ENCODE data around the gene NCOA3.
"Not testable (repeated sequence)": the region's sequence is repeated elsewhere in the genome, so short reads cannot be mapped to it uniquely, and the experiment has no call there.

Gene NCOA3

DNA sequence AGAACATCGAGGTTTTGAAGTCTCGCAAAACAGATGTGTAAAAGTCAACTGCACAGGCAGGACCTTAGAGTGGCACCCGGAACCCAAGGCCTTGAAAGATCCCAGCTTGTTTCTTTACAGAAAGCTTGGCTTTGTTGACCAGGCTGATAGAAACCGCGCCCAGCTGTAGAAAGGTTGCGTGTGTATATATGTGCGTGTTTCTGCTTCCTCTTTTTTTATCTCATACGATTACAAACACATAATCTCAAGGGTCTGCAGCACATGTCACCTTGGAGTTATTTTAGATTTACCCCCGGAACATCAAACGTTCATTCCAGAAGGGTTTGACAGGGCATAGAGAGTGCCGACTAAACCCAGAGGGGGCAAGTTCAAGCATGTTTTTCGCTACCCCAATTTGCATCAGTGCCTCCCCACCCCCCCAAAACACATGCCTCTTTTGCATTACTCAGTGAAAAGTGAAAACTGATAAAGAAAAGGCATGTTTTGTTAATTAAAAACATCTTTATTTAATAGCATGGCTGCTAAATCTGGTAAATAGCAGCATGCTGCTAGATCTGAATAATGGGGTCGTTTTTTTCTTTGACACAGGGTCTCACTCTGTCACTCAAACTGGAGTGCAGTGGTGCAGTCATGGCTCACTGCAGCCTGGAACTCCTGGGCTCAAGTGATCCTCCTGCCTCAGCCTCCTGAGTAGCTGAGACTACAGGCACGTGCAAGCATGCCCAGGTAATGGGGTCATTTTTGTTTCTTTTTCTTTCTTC is 33.2 kb upstream of the NCOA3 start:
- no peak for DNase-seq

DNA sequence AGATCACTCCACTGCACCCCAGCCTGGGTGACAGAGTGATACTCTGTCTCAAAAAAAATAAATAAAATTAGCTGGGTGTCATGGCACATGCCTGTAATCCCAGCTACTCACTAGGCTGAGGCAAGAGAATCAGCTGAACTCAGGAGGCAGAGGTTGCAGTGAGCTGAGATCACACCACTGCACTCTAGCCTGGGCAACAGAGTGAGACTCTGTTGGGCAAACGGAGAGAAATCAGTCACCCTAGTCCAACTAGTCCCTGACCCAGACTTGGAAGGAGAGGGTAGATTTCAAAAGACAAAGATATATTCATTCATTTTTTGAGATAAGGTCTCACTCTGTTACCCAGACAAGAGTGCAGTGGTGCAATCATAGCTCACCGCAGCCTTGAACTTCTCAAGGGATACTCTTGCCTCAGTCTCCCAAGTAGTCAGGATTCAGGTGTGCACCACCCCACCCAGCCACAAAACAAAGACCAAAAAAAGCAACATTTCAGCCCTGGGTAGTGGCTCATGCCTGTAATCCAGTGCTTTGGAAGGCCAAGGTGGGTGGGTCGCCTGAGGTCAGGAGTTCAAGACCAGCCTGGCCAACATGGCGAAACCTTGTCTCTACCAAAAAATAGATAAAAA is 26.2 kb upstream of the NCOA3 start:
- DNase-seq: no peak

DNA sequence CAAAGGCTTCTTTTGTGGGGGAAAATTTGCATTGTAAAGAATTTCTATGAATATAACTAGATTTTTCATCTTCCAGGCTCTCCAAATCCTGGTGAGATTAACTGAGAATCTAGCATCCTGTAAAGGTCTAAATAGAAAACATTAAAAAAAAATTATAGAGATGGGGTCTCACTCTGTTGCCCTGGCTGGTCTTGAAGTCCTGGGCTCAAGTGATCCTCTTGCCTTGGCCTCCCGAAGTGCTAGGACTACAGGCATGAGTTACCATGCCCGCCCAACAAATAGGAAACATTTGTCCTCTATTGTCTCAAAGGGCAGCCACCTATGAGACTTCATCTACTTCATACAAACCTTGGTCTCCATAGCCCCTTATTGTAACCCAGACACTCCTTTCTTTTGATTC is 25.2 kb upstream of the NCOA3 start:
- no peak for DNase-seq

DNA sequence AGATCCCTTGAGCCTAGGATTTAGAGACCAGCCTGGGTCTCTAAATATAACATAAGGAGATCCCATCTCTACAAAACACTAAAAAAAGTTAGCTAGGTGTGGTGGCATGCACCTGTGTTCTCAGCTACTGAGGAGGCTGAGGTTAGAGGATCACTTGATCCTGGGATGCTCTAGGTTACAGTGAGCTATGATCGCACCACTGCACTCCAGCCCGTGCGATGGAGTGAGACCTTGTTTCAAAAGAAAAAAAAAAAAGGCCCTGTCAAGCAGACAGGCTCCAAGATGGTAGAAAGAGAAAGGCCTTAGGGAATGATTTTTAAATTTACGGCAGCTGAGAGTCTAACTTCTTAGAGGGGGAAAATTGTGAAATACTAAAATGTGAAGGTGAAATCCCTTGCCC is 22.6 kb upstream of the NCOA3 start:
- DNase-seq: no peak

DNA sequence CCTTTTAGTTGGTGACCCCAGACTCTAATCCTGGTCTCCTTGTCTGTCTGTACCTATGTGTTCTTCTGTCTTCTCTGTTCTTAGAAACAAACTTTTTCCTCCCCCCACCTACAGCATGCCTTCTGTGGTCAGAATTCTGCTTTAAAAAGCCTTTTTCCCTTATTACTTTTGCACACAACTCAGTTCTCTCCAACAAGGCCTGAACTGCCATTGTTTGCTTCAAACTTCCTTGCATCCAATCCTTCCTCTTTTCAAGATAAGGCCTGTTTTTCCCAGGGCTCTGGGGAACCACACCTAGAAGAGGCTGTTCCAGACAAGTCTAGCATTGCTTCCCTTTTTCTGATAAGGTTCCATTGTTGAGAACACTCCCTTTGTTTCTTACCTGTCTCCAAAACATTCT is 22.2 kb upstream of the NCOA3 start:
- no peak for DNase-seq

DNA sequence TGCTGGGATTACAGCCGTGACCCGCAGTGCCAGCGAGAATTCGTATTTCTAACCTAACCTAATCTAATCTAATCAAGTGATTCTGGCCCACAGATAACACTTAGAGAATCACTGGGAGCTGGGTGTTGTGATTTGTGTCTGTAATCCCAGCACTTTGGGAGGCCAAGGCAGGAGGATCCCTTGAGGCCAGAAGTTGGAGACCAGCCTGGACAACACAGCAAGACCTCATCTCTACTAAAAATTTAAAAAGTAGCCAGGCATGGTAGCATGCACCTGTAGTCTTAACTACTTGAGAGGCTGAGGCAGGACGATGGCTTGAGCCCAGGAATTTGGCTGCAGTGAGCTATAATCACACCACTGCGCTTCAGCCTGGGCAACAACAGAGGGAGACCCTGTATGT is 21.4 kb upstream of the NCOA3 start:
- DNase-seq: no peak

DNA sequence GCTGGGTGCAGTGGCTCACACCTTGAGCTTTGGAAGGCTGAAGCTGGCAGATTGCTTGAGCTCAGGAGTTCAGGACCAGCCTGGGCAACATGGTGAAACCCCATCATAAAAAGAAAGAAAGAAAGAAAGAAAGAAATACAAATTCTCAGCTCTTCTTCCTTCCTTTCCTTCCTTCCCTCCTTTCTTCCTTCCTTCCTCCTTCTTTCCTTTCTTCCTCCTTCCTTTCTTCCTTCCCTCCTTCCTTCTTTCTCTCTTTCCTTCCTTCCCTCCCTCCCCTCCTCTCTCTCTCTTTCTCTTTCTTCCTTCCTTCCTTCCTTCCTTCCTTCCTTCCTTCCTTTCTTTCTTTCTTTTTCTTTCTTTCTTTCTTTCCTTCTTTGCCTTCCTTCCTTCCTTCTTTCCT is 21.0 kb upstream of the NCOA3 start:
- no peak for DNase-seq

DNA sequence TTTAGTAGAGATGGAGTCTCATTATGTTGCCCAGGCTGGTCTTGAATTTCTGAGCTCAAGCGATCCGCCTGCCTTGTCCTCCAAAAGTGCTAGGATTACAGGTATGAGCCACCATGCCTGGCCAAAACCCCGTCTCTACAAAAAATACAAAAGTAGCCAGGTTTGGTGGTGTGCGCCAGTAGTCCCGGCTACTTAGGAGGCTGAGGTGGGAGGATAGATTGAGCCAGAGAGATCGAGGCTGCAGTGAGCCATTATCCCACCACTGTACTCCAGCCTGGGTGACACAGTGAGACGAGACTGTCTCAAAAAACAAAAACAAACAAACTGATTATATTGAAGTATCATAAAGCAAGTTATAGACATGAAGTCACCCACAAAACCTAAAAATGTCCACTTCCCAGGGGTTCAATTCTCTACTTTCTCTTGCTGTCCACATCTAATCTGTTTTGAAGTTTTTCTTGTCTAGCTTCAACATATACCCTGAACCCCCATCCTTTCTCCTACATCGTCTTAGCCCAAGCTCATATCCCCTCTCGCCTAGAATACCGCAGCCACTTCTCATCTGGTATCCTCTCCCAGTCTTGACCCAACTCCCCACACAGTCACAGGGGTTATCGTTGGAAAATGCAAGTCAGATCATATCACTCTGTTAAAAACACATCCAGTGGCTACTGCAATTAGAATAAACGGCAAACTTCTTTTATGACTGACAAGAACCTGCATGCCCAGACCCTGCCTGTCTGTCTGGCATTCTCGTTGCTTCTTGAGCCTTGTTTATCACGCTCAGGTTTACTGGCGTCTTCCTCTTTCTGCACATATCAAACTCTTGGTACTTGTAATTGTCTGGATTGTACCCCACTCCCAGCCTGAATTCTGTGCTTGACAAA is 20.1 kb upstream of the NCOA3 start:
- no peak for DNase-seq

DNA sequence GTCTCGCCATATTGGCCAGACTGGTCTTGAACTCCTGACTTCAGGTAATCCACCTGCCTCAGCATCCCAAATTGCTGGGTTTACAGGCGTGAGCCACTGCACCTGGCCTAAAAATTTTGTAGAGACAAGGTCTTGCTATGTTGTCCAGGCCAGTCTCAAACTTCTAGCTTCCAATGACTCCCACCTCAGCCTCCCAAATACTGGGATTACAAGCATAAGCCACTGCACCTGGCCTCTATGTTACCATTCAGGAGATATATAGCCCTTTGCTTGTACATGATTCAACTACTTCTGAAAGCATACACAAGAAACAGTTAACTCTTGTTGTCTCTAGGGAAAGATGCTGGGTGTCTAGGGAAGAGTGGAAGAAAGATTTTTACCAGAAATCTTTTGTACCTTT is 19.0 kb upstream of the NCOA3 start:
- DNase-seq: no peak

DNA sequence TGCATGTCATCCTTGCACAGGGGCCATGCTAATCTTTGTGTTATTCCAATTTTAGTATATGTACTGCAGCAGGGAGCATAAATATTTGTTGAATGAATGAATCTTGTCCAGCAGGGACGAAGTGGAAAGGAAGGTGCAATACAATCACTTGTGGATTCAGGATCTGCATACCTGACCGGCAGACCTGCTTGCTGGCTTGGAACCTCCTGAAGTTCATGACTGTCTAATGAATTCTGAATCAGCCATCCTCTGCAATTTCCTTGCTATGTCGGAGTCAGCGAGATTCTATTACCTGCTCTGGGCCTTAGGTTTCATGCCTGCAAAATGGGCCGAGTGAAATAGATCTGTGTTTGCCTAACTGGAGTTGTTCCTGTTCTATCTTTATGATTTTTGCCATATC is 17.4 kb upstream of the NCOA3 start:
- DNase-seq: no peak

DNA sequence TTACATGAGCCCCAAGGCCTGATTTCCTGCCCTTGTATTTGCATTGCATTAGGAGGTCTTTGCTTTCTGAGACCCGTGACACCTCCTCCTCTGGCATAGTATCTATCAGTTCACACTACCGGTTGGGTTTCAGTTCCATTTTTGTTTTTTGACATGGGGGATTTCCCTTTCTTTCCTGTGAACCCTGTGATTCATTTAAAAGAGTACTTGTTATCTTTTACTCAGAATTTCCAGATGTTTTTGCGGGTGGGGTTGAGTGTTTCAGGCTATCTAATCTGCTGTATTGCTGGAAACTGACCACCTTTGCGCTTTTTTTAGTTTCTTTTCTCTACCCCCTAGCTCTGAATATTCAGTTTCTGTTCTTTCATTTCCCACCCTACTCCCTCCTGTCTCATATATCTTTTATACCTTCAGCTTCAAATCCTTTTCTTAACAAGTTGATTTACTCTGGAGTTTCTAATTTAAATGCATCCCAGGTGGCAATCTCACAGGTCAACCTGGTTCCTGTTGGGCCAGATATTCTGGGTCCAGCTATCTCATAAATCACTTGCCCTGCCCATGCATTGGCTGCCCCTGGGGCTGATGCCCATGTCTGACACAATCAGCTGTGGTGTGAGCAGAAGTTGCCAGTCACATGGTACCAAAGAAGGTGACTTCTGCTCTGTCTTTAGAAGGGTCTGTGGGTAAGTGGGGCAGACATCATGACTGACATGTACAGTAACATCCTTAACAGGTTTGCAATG is 14.3 kb upstream of the NCOA3 start:
- DNase-seq: peak; percentile 7

DNA sequence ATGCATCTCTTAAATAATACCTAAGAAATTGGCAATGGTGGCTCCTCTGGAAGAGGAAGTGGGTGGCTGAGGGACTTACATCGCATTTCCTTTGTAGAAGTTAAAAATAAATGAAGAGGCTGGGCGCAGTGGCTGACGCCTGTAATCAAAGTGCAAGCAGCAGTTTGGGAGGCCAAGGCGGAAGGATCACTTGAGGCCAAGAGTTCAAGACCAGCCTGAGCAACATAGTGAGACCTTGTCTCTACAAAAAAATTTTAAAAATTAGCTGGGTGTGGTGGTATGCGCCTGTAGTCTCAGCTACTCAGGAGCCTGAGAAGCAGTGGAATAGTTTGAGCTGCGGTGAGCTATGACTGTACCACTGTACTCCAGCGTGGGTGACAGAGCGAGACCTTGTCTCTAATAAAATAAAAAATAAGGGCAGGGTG is 12.2 kb upstream of the NCOA3 start:
- peak; percentile 26 for DNase-seq

DNA sequence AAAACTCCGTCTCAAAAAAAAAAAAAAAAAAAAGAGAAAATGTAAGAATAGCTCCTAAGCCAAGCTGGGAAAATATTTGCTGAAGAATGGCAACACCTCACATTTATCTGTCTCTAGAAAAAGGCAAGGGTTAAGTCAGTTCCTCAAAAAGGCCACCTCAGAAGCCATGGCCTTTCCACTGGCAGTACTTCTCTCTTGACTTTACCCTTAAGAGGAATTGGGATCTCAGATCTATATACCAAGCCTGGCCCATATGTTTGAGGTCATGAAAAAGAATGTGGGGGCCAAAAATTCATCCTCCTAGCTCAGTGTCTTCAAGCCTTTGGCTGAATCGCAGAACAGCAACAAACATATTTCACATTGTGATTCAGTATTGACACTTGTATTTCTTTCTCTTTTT is 10.9 kb upstream of the NCOA3 start:
- no peak for DNase-seq

DNA sequence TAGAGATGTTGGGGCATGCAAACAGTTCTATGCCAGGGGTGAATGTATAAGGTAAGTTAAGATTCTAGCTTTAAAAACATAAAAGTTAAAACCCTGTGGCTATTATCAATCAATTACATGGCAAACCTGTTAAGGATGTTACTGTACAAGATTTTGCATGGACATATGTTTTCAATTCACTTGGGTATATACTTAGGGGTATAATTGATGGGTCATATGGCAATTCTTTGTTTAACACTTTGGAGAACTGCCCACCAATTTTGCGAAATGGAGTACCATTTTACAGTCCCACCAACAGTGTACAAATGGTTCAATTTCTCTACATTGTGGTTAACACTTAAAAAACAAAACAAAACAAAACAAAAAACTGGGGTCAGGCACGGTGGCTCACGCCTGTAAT is 9.4 kb upstream of the NCOA3 start:
- DNase-seq: no peak

DNA sequence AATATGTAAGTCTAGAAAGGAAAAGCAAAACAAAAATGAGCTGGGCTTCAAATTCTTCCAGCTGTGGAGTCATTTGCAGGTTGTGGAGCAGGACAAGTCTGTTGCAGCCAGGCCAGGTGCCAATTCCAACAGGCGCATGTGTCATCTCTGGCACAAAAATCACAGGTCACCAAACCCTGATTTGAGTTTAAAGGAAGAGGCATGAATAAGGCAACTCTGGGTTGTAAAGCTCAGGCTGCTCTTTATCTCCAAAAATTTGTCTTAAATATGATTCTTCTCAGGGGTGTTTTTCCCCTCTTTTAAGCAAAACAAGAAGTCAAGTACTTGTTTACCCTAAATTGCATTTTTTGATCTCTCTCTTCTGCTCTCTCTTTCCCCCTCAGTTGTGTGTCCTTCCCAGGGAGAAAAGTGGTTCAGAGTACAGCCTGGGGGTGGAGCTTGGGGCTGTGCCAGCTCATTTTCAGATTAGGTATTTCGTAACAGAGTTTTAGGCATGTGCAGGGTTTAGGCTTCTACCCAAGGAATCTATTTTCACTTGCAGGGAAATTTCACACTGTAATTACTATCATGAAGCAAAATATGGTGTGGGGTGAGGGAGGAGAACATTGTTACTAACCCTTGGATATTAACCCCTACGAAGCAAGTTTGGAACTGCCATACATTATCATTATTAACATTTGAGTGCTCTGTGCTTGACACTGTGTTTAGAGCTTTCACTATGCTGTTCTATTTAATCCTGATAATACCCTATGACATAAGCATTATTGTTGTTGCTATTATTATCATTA is 8.3 kb upstream of the NCOA3 start:
- peak; percentile 21 for DNase-seq

DNA sequence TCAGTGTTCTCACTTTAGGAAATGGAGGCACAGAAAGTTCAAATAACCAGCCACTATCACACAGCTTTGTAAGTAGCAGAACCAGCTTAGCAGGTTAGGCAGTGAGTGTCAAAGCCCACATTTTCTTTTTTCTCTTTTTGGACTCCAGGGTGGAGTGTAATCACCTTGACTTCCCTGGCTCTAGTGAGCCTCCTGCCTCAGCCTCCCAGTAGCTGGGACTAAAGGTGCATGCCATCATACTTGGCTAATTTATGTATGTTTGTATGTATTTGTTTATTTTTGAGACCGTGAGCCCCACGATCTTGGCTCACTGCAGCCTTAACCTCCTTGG is 7.8 kb upstream of the NCOA3 start:
- DNase-seq: no peak

DNA sequence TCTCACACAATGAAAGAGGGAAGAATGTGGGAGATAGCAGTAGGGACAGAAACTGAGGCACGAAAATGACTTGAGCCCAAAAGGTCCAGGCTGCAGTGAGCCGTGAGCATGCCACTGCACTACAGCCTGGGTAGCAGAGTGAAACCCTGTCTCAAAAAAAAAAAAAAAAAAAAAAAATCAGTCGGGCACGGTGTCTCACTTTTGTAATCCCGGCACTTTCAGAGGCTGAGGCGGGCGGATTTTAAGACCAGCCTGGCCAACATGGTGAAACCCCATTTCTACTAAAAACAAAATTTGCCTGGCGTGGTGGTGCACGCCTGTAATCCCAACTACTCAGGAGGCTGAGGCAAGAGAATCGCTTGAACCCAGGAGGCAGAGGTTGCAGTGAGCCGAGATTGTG is 7.1 kb upstream of the NCOA3 start:
- not testable (repeated sequence) for DNase-seq

DNA sequence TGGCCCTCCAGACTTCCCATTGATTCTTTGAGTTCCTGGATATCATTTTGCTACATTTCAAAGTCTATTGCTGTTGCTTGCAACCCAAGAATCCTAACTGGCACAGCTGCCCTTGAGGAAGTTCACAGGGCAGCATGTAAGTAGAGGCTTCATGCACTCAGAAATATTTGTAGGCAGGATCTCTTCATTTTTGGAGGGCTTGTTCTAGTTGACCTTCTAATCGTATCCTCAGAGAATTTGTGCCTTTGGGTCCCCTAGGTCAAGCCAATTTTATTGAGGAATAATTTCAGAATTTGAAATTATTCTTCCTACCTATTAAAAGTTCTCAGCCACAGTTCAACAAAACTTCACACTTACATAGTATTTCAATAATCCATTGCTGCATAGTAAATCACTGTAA is 5.6 kb upstream of the NCOA3 start:
- no peak for DNase-seq

DNA sequence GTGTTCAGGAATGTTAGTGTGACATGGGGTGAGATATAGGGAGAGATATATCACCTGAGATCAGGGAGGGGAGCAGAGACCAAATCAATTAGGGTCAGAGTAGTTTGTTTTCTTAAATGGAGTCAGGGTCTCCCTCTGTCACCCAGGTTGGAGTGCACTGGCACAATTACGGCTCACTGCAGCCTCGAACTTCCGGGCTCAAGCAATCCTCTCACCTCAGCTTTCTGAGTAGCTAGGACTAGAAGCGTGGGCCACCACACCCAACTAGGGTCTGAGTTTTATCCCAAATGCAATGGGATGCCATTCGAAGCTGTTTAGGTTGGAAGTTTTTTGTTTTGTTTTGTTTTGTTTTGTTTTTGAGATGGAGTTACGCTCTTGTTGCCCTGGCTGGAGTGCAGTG is 3.1 kb upstream of the NCOA3 start:
- no peak for DNase-seq

DNA sequence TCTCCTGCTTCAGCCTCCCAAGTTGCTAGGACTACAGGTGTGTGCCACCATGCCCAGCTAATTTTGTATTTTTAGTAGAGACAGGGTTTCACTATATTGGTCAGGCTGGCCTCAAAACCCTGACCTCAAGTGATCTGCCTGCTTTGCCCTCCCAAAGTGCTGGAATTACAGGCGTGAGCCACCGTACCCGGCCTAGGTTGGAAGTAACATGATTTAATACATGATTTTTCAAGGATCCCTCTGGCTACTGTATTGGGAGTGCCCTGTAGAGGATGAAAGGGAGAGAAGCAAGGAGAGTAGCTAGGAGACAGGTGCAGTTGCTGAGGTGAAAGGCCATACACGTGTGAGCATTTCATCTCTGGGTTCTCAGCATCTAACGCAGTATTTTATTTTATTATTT is 2.6 kb upstream of the NCOA3 start:
- DNase-seq: no peak

DNA sequence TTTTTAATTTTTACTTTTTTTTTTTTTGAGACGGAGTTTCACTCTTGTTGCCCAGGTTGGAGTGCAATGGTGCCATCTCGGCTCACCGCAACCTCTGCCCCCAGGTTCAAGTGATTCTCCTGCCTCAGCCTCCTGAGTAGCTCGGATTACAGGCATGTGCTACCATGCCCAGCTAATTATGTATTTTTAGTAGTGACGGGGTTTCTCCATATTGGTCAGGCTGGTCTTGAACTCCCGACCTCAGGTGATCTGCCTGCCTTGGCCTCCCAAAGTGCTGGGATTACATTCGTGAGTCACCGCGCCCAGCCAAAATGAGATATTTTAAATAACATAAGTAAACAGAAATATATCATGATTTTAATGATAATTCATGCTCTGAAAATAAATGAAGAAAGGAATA is 1.6 kb upstream of the NCOA3 start:
- not testable (repeated sequence) for DNase-seq

DNA sequence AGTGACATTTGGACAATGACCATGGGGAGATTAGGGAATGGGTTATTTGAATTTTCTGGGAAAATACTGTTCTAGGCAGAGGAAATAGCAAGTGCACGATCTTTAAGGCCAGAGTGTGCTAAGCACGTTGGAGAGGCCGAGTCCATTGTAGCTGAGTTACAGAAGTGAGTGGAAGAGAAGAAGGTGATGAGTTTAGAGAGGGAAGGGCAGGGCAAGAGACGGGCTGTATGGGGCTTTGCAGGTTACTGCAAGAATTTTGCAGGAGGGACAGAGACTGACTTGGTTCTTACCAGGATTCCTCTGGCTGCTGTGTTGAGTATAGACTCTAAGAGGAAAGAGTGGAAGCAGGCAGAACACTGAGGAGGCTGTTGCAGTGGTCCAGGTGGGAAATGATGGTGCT is 1.1 kb upstream of the NCOA3 start:
- no peak for DNase-seq

DNA sequence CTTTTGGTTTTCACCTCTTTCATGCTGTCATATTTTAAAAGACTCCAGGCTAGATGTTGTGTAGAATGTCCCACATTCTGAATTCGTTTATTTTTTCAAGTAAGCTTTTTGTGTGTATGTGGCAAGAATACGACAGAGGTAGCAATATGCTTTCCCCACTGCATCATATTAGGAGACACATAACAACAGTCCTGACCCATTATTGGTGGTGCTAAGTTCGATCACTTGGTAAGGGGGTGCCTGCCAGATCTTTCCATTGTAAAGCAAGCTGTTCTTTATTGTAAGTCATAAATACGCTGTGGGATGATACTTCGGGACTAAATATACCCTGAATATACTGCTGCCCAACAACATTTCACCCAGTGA is 588 bp upstream of the NCOA3 start:
- DNase-seq: no peak
